H1 (cell line): ENCODE results near the gene CMKLR1. TPM values are rescaled to one million over a fixed set of nuclear protein-coding genes. Genes with fewer than 3 reads are reported as not detected.

Experiments
- JUND ChIP-seq: IDR thresholded peaks from 2 replicates; pipeline ENCODE4 v1.6.1; 2011; ENCODE audit warnings: mild to moderate bottlenecking, improper control_type of control experiment, low read length
- KDM4A ChIP-seq: IDR thresholded peaks from one replicate; pipeline ENCODE4 v1.7.1; 2012; ENCODE audit warnings: low read depth, mild to moderate bottlenecking, moderate library complexity, low read length, inconsistent platforms; ENCODE audit not compliant: severe bottlenecking
- polyA plus RNA-seq, 7 experiments: library from polyadenylated mRNA; depleted of rRNA in 3 of 7; stranded (reverse) in 5 of 7; unstranded in 2 of 7; fragments of >200 nt in 5 of 7; fragments of 200-250 nt in 2 of 7; gene quantifications; 1 replicate in 5 of 7; 2 replicates in 1 of 7; 4 replicates in 1 of 7; pipeline versions ENCODE4 v1.2.1 to v1.2.3, GENCODE V29; 2011 to 2013; ENCODE audit warnings: missing spikeins in 2 of 7, mixed read lengths in 2 of 7
- total RNA-seq: library from RNA; stranded (reverse); fragmentation: NEBNext Ultra II Directional; extraction: Animal tissue kit (Norgen Biotek cat#: 25700); gene quantifications from 2 replicates; pipeline ENCODE4 v1.2.1, GENCODE V29; 2021

CMKLR1 gene
- total and polyA plus RNA-seq, 2 of the 8 experiments (the other 6 are each of a cell fraction or from before 2014, with no cell fraction given) = 2.1 to 2.8 TPM

- no peak for TF ChIP-seq KDM4A
- TF ChIP-seq JUND = no peak
- TF ChIP-seq, all 59 proteins: peak for 0
Observed at GRCh38 chr12:108253540-108253939, 85.6 kb downstream of the CMKLR1 start (continued).
